ENCODE data around the gene XPC. TPM values are rescaled to one million over a fixed set of nuclear protein-coding genes. Genes with fewer than 3 reads are reported as not detected.

XPC gene
- total and polyA plus RNA-seq, 2 of the 8 experiments (the other 6 are each of a cell fraction or from before 2014, with no cell fraction given) = 8.8 to 27.3 TPM

DNA sequence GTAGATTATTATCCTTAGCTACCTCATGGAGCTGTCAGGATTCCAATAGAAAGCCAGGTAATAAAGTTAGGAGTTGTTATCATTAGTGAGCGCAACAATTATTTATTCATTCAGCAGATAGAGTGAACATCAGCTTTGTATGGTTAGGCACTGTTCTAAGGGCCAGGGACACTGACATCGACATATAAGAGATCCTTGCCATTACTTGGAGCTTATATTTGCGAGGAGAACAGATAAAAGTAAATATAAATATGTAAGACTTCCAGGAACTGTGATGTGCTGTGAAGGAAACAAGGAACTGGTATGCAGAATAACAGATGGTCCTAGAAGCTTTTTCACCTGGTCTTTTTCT lies 689 bp upstream of the XPC start (continued):
- TF ChIP-seq GABPA (IDR thresholded peaks at IDR 0.05; ENCODE audit: borderline replicate concordance, insufficient read depth, low read length) (no peak), CBX8 (IDR thresholded peaks at IDR 0.05; ENCODE audit: borderline replicate concordance, low read depth, low read length) (no peak)
- TF ChIP-seq, protein P1, sequence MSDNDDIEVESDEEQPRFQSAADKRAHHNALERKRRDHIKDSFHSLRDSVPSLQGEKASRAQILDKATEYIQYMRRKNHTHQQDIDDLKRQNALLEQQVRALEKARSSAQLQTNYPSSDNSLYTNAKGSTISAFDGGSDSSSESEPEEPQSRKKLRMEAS (IDR thresholded peaks at IDR 0.05) = no peak

All from H1 (cell line).